AG04450 (cell line): ENCODE measurements around the gene PAQR4. TPM values are rescaled to one million over a fixed set of nuclear protein-coding genes. Genes with fewer than 3 reads are reported as not detected.

Experiments used
- CTCF ChIA-PET: fragments of 300-600, 350-600 bp; formaldehyde crosslinking; extraction: SDS; loops from one replicate; lab custom pipeline; 2022; ENCODE audit warnings: antibody characterized with exemption, inconsistent platforms; lab: Charles Lee
- POLR2A ChIA-PET: fragments of 350-600 bp; formaldehyde crosslinking; extraction: SDS; loops from one replicate; lab custom pipeline; 2021; ENCODE audit warnings: antibody characterized with exemption, inconsistent platforms; lab: Yijun Ruan, JAX
- DNase-seq: peaks from one replicate; pipeline ENCODE4 v3.0.0-alpha.2; 2011; ENCODE audit warnings: low read depth, low spot score
- H3K27ac ChIP-seq: one replicate; pipeline ENCODE4 v1.5.1; 2012; ENCODE audit warnings: low read depth, low read length, control low read depth
- H3K27me3 ChIP-seq: one replicate; pipeline ENCODE4 v1.6.0; 2012; ENCODE audit warnings: low read length; ENCODE audit not compliant: control insufficient read depth, insufficient read depth
- H3K4me3 ChIP-seq: 2 replicates; pipeline ENCODE4 v1.5.1; 2011; ENCODE audit warnings: mild to moderate bottlenecking, low read depth, low read length, control low read depth
- H3K9me3 ChIP-seq: 2 replicates; pipeline ENCODE4 v1.5.1; 2012; ENCODE audit warnings: low read length; ENCODE audit not compliant: control insufficient read depth, insufficient read depth
- polyA plus RNA-seq: library from polyadenylated mRNA; depleted of rRNA; stranded (reverse); fragments of >200 nt; gene quantifications from 2 replicates; pipeline ENCODE4 v1.2.3, GENCODE V29; 2011
- TF ChIP-seq, protein P1 (sequence below): IDR thresholded peaks from 2 replicates; pipeline ENCODE4 v1.5.1; 2011; ENCODE audit warnings: low read depth, low read length, control low read depth, inconsistent platforms

The PAQR4 gene
- polyA plus RNA-seq, 1 experiment: 1.2 TPM

- ChIA-PET CTCF (no interaction called here), POLR2A (no interaction called here)
- TF ChIP-seq, protein P1, sequence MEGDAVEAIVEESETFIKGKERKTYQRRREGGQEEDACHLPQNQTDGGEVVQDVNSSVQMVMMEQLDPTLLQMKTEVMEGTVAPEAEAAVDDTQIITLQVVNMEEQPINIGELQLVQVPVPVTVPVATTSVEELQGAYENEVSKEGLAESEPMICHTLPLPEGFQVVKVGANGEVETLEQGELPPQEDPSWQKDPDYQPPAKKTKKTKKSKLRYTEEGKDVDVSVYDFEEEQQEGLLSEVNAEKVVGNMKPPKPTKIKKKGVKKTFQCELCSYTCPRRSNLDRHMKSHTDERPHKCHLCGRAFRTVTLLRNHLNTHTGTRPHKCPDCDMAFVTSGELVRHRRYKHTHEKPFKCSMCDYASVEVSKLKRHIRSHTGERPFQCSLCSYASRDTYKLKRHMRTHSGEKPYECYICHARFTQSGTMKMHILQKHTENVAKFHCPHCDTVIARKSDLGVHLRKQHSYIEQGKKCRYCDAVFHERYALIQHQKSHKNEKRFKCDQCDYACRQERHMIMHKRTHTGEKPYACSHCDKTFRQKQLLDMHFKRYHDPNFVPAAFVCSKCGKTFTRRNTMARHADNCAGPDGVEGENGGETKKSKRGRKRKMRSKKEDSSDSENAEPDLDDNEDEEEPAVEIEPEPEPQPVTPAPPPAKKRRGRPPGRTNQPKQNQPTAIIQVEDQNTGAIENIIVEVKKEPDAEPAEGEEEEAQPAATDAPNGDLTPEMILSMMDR: no peak
- no peak for DNase-seq
- Histone ChIP-seq H3K4me3 (no peak overlapping the region), H3K27me3 (peaks cover 20% of the 10 kb centered on the region), H3K27ac (no peak overlapping the region), H3K9me3 (peaks cover 1% of the 10 kb centered on the region; the same call in 1 of the 2 replicates)
Observed at GRCh38 chr16:2985893-2986355, 16.8 kb downstream of the PAQR4 start.

GRCh38 chr16:2986623-2987188 lies 17.6 kb downstream of the PAQR4 start:
- DNase-seq: no peak
- H3K27ac ChIP-seq: no peak overlapping the region
- CTCF ChIA-PET: no interaction called here
- no peaks in the 10 kb centered on the region for H3K9me3 ChIP-seq
- POLR2A ChIA-PET: no interaction called here
- H3K4me3 ChIP-seq: no peak overlapping the region
- peaks cover 20% of the 10 kb centered on the region for H3K27me3 ChIP-seq
- TF ChIP-seq, protein P1: no peak

- no peaks in the 10 kb centered on the region for H3K9me3 ChIP-seq
- ChIA-PET POLR2A (no interaction called here), CTCF (interaction anchor here (0.5 kb wide), 1 partner anchor 130 kb away, joined by 3 read pairs; no protein-coding TSS in a partner anchor)
- H3K27me3 ChIP-seq: peaks cover 20% of the 10 kb centered on the region
- no peak overlapping the region for H3K4me3 ChIP-seq
- H3K27ac ChIP-seq: no peak overlapping the region
- TF ChIP-seq, protein P1: no peak
- DNase-seq: no peak
Observed at GRCh38 chr16:2987286-2987685, 18.1 kb downstream of the PAQR4 start.

GRCh38 chr16:2987833-2988232 lies 18.7 kb downstream of the PAQR4 start:
- POLR2A ChIA-PET: no interaction called here

GRCh38 chr16:2988590-2989099 lies 19.5 kb downstream of the PAQR4 start:
- POLR2A ChIA-PET: no interaction called here
- CTCF ChIA-PET: no interaction called here

More at GRCh38 chr16:2987833-2988232, 18.7 kb downstream of the PAQR4 start:
- H3K27ac ChIP-seq: no peak overlapping the region
- no peak overlapping the region for H3K4me3 ChIP-seq
- H3K27me3 ChIP-seq: peaks cover 20% of the 10 kb centered on the region
- no peaks in the 10 kb centered on the region for H3K9me3 ChIP-seq
- DNase-seq: no peak
- CTCF ChIA-PET: interaction anchor here (0.5 kb wide), 1 partner anchor 130 kb away, joined by 3 read pairs; no protein-coding TSS in a partner anchor
- TF ChIP-seq, protein P1: no peak

More at GRCh38 chr16:2988590-2989099, 19.5 kb downstream of the PAQR4 start:
- H3K27me3 ChIP-seq: peaks cover 20% of the 10 kb centered on the region
- TF ChIP-seq, protein P1: no peak
- H3K9me3 ChIP-seq: no peaks in the 10 kb centered on the region
- H3K4me3 ChIP-seq: no peak overlapping the region
- H3K27ac ChIP-seq: no peak overlapping the region
- DNase-seq: no peak
